ENCODE data around the gene BAIAP2L1.

DNA sequence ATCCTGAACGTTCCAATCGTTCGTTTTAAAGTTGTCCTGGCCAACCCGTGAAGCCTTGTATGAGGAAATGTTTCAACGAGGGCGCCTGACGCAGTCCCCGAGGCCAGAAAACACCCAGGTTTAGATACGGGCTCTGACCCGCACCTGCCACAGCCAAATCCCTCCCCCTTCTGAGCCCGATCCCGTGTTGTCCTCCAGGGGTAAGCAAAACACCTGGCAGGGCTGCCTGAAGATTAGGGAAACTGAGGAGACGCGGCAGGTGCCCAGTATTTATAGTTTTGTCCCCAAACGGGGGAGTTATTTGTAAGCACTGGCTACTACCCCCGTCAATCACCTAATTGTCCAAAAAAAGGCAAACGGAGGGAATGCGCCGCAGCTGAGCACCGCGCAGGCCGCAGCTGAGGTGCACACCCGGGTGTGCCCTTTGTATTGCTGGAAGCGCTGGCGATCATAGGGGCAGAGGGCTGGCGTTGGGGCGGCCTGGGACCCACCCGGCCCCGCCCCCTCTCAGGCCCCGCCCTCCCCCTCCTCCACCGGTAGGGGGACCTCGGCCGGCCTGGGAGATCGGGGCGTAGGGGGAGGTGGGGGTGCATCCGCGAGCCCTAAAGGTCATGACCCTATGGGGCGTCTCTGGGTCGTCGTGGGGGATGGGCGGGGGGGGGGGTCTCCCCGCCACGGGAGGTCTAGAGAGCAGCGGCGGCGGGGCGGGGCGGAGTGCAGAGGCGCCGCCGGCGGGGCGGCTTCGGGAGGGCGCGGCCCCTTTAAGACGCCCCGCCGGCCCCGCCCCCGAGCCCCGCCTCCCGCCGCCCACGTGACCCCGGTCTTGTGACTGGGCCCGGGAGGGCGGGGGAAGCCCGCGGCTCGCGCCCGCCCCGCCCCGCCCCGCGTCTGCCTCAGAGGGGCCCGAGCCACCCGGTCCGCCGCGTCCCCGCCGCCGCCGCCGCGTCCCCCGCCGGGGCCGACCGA lies 119.8 kb downstream of the BAIAP2L1 start, which contains the start of gene BRI3:
- TF ChIP-seq YY1 (IDR thresholded peaks at IDR 0.05; ENCODE audit: insufficient read depth, insufficient read length) (no peak), SUZ12 (IDR thresholded peaks at IDR 0.05; ENCODE audit: extremely low read depth, insufficient read depth, insufficient read length) (no peak), ZNF274 (IDR thresholded peaks at IDR 0.05; ENCODE audit: low read depth, low read length) (no peak)
